ENCODE data around the gene TCF12. TPM values are rescaled to one million over a fixed set of nuclear protein-coding genes. Genes with fewer than 3 reads are reported as not detected.

The TCF12 gene
- total RNA-seq, 1 experiment from 2014 or later: 102 TPM

GRCh38 chr15:57324944-57325679, 406.7 kb downstream of the TCF12 start:
- in situ Hi-C loops (cut with HindIII; ENCODE audit: low pct_unique_long_range_greater_than_20kb, low sequenced_read_pairs): no loop called here
- no peaks in the 10 kb centered on the region; the same call in 1 of the 2 replicates for H3K4me1 ChIP-seq (ENCODE audit: control insufficient read depth, insufficient read depth, low read length)
- DNase-seq (ENCODE audit: low read depth, low spot score): no peak
- no TSS peak for BruUV-seq (replicated peaks)
- POLR2A ChIA-PET: no interaction called here
- intact Hi-C loops (cut with micrococcal nuclease; ENCODE audit: unreplicated experiment): no loop called here
- TF ChIP-seq TCF7L2 (IDR thresholded peaks at IDR 0.05; ENCODE audit: low read depth, low read length): no peak
- TF ChIP-seq SIN3A (IDR thresholded peaks at IDR 0.05; ENCODE audit: borderline replicate concordance, insufficient read depth, low read depth, low read length): no peak
- TF ChIP-seq CTCF (IDR thresholded peaks at IDR 0.05): no peak
- TF ChIP-seq REST (IDR thresholded peaks at IDR 0.05; ENCODE audit: insufficient read depth in 1 of 2, low read depth in 2 of 2, low read length in 1 of 2): no peak
- TF ChIP-seq POLR2AphosphoS5 (IDR thresholded peaks at IDR 0.05; ENCODE audit: low read depth, low read length): no peak
- no peak overlapping the region for H3K4me3 ChIP-seq (ENCODE audit: low read depth in 2 of 2, low read length in 2 of 2)
- ATAC-seq: peak; percentile 23; the same call in 1 of the 2 replicates
- CTCF ChIA-PET: interaction anchor here (0.7 kb wide), 1 partner anchor 15 kb away, joined by 17 read pairs; no protein-coding TSS in a partner anchor
- H3K27me3 ChIP-seq (ENCODE audit: control insufficient read depth, insufficient read depth, low read length): 0 out of 2 replicates have a peak, but pooled peaks cover 3% of the 10 kb centered on the region
- no peak overlapping the region for H3K27ac ChIP-seq (ENCODE audit: low read length)
- no peaks in the 10 kb centered on the region for H3K9me3 ChIP-seq (ENCODE audit: control insufficient read depth, insufficient read depth, low read depth, low read length)
- H3K36me3 ChIP-seq (ENCODE audit: control insufficient read depth, insufficient read depth, low read length): no peaks in the 10 kb centered on the region

GRCh38 chr15:57326196-57326595, 407.8 kb downstream of the TCF12 start:
- ATAC-seq (no peak), DNase-seq (ENCODE audit: low read depth, low spot score) (no peak)
- in situ Hi-C loops (cut with HindIII; ENCODE audit: low pct_unique_long_range_greater_than_20kb, low sequenced_read_pairs): no loop called here
- ChIA-PET POLR2A (no interaction called here), CTCF (no interaction called here)
- Histone ChIP-seq H3K27me3 (ENCODE audit: control insufficient read depth, insufficient read depth, low read length) (0 out of 2 replicates have a peak, but pooled peaks cover 3% of the 10 kb centered on the region), H3K27ac (ENCODE audit: low read length) (no peak overlapping the region), H3K4me1 (ENCODE audit: control insufficient read depth, insufficient read depth, low read length) (no peaks in the 10 kb centered on the region; the same call in 1 of the 2 replicates), H3K9me3 (ENCODE audit: control insufficient read depth, insufficient read depth, low read depth, low read length) (no peaks in the 10 kb centered on the region), H3K36me3 (ENCODE audit: control insufficient read depth, insufficient read depth, low read length) (no peaks in the 10 kb centered on the region), H3K4me3 (ENCODE audit: low read depth in 2 of 2, low read length in 2 of 2) (no peak overlapping the region)
- intact Hi-C loops (cut with micrococcal nuclease; ENCODE audit: unreplicated experiment): no loop called here
- TF ChIP-seq CTCF (IDR thresholded peaks at IDR 0.05): no peak
- no peak for TF ChIP-seq SIN3A (IDR thresholded peaks at IDR 0.05; ENCODE audit: borderline replicate concordance, insufficient read depth, low read depth, low read length)
- no peak for TF ChIP-seq POLR2AphosphoS5 (IDR thresholded peaks at IDR 0.05; ENCODE audit: low read depth, low read length)
- no peak for TF ChIP-seq TCF7L2 (IDR thresholded peaks at IDR 0.05; ENCODE audit: low read depth, low read length)
- no peak for TF ChIP-seq REST (IDR thresholded peaks at IDR 0.05; ENCODE audit: insufficient read depth in 1 of 2, low read depth in 2 of 2, low read length in 1 of 2)
- no TSS peak for BruUV-seq (replicated peaks)
